ENCODE results near the gene PPP6R2.

GRCh38 chr22:50399751-50400331 lies 56.7 kb downstream of the PPP6R2 start:
- TF ChIP-seq EZH2phosphoT487 (IDR thresholded peaks at IDR 0.05; ENCODE audit: borderline replicate concordance, low read length) = no peak
- TF ChIP-seq, protein P1, sequence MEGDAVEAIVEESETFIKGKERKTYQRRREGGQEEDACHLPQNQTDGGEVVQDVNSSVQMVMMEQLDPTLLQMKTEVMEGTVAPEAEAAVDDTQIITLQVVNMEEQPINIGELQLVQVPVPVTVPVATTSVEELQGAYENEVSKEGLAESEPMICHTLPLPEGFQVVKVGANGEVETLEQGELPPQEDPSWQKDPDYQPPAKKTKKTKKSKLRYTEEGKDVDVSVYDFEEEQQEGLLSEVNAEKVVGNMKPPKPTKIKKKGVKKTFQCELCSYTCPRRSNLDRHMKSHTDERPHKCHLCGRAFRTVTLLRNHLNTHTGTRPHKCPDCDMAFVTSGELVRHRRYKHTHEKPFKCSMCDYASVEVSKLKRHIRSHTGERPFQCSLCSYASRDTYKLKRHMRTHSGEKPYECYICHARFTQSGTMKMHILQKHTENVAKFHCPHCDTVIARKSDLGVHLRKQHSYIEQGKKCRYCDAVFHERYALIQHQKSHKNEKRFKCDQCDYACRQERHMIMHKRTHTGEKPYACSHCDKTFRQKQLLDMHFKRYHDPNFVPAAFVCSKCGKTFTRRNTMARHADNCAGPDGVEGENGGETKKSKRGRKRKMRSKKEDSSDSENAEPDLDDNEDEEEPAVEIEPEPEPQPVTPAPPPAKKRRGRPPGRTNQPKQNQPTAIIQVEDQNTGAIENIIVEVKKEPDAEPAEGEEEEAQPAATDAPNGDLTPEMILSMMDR (IDR thresholded peaks at IDR 0.05; ENCODE audit: low read depth, low read length, poor library complexity, severe bottlenecking) = peak; percentile 58

Data from DOHH2 (cell line).